Common myeloid progenitor, CD34-positive (primary cell): Measurements from ENCODE around the gene ZRANB3.
"Not testable (repeated sequence)": the region's sequence is repeated elsewhere in the genome, so short reads cannot be mapped to it uniquely, and the experiment has no call there.

Experiments used
- CTCF ChIA-PET: fragments of 350-600 bp; sonication (Branson Sonifier 250); formaldehyde crosslinking; loops from one replicate; lab custom pipeline; 2021; ENCODE audit warnings: antibody characterized with exemption; lab: Charles Lee
- POLR2A ChIA-PET: fragments of 350-600 bp; sonication (Branson Sonifier 250); formaldehyde crosslinking; loops from one replicate; lab custom pipeline; 2021; ENCODE audit warnings: antibody characterized with exemption; lab: Charles Lee
- DNase-seq, 3 donors: peaks; one replicate each; pipeline versions ENCODE4 v3.0.0 to v3.0.0-alpha.2; 2013
- H3K27ac ChIP-seq, 2 experiments: 1 replicate in 1 of 2; 2 replicates in 1 of 2; pipeline ENCODE4 v1.7.0; 2013; ENCODE audit warnings: inconsistent platforms in 2 of 2, low read length in 2 of 2, mild to moderate bottlenecking in 2 of 2, low read depth in 1 of 2, moderate library complexity in 1 of 2; ENCODE audit not compliant: severe bottlenecking in 2 of 2, insufficient read depth in 1 of 2, poor library complexity in 1 of 2
- H3K27me3 ChIP-seq, 5 experiments: replicated peaks in 2 of 5; 1 replicate in 3 of 5; 2 replicates in 2 of 5; pipeline versions ENCODE4 v1.6.1 to v1.7.0; 2013; ENCODE audit warnings: low read length in 4 of 5, mild to moderate bottlenecking in 2 of 5, moderate library complexity in 2 of 5, inconsistent platforms in 1 of 5; ENCODE audit not compliant: insufficient read depth in 5 of 5, control insufficient read depth in 4 of 5
- H3K36me3 ChIP-seq, 4 experiments: 1 replicate in 2 of 4; 2 replicates in 2 of 4; pipeline versions ENCODE4 v1.6.1 to v1.7.0; 2013; ENCODE audit warnings: low read length in 3 of 4, control low read depth in 1 of 4, mild to moderate bottlenecking in 1 of 4; ENCODE audit not compliant: control insufficient read depth in 4 of 4, insufficient read depth in 4 of 4
- H3K4me1 ChIP-seq, 4 experiments: 1 replicate in 3 of 4; 2 replicates in 1 of 4; pipeline versions ENCODE4 v1.6.1 to v1.7.1; 2013; ENCODE audit warnings: low read length in 3 of 4, mild to moderate bottlenecking in 3 of 4, control low read depth in 1 of 4, inconsistent platforms in 1 of 4, moderate library complexity in 1 of 4; ENCODE audit not compliant: control insufficient read depth in 4 of 4, insufficient read depth in 4 of 4; ENCODE audit errors: control extremely low read depth in 1 of 4
- H3K4me3 ChIP-seq, 7 experiments: 1 replicate in 4 of 7; 2 replicates in 3 of 7; pipeline versions ENCODE4 v1.5.1 to v1.7.0; 2013; ENCODE audit warnings: mild to moderate bottlenecking in 7 of 7, low read length in 6 of 7, moderate library complexity in 6 of 7, inconsistent platforms in 2 of 7, low read depth in 2 of 7, control low read depth in 1 of 7; ENCODE audit not compliant: insufficient read depth in 4 of 7, control insufficient read depth in 1 of 7; ENCODE audit errors: extremely low read depth in 1 of 7
- H3K9me3 ChIP-seq, 5 experiments: 1 replicate in 4 of 5; 2 replicates in 1 of 5; pipeline versions ENCODE4 v1.6.1 to v1.7.1; 2013; ENCODE audit warnings: low read length in 4 of 5, mild to moderate bottlenecking in 2 of 5, inconsistent platforms in 1 of 5, low read depth in 1 of 5, moderate library complexity in 1 of 5; ENCODE audit not compliant: control insufficient read depth in 4 of 5, insufficient read depth in 2 of 5; ENCODE audit errors: control extremely low read depth in 1 of 5
- WGBS: methylation state at CpG from one replicate; pipeline ENCODE4 v1.1.5; 2013; ENCODE audit not compliant: insufficient coverage; 5-methylcytosine and 5-hydroxymethylcytosine counted together

The ZRANB3 gene

DNA sequence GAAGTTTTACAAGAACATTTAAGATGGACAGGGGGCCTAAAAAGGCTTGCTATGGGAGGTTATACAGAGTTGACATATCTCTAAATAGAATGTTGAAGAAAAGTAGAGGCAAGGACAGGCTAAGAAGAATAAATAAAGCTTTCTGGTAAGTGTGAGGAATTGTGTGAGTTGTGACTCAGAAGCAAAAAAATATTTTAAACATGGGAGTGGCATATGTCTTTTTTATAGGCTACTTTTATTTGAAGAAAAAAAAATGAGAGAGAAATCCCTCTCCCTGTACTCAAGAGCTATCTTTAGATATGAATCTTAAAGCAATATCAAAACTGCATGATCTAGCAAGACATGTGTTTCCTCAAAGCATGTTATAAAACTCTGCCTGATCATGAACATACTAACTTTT is 437.8 kb downstream of the ZRANB3 start:
- no peaks in the 10 kb centered on the region for H3K9me3 ChIP-seq
- CTCF ChIA-PET, result interaction anchor here (1.1 to 1.4 kb wide), 2 partner anchors 18 to 91 kb away, joined by 3 read pairs; no protein-coding TSS in a partner anchor
- POLR2A ChIA-PET, result no interaction called here
- peaks cover 6 to 31% (median 11%) of the 10 kb centered on the region in 4 experiments for H3K36me3 ChIP-seq
- H3K4me3 ChIP-seq, result no peak overlapping the region
- no peak for DNase-seq
- no peaks in the 10 kb centered on the region for H3K4me1 ChIP-seq
- H3K27ac ChIP-seq, result no peak overlapping the region
- H3K27me3 ChIP-seq, result no peaks in the 10 kb centered on the region

DNA sequence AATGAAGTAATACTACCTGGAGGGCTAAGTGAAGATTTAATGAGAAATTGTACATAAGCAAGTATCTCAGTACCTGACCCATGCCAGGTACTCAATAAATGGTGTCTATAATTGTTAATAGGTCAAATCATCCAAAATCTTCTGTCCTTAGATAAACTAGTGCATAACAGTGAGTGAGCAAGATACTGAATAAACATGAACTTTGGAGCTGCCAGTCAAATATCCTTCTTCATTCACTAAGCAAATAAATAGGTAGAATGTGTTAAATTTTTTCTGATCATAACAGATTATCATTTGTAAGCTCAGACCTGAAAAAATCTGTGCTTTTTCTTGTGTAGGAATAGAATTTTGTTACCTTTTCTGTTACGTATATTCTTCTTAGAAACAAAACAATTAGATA is 439.3 kb downstream of the ZRANB3 start:
- no peak for DNase-seq
- Histone ChIP-seq H3K36me3 (peaks cover 6 to 29% (median 12%) of the 10 kb centered on the region in 4 experiments), H3K27me3 (no peaks in the 10 kb centered on the region), H3K27ac (no peak overlapping the region), H3K4me1 (no peaks in the 10 kb centered on the region), H3K9me3 (peaks cover 0 to 3% (median 0%) of the 10 kb centered on the region in 5 experiments), H3K4me3 (no peak overlapping the region)
- POLR2A ChIA-PET, result no interaction called here
- CTCF ChIA-PET, result interaction anchor here (0.7 to 0.9 kb wide), 2 partner anchors 33 to 87 kb away, joined by 3 read pairs; no protein-coding TSS in a partner anchor
- WGBS, result no CpG with 5 or more reads among the region's 1 CpG

DNA sequence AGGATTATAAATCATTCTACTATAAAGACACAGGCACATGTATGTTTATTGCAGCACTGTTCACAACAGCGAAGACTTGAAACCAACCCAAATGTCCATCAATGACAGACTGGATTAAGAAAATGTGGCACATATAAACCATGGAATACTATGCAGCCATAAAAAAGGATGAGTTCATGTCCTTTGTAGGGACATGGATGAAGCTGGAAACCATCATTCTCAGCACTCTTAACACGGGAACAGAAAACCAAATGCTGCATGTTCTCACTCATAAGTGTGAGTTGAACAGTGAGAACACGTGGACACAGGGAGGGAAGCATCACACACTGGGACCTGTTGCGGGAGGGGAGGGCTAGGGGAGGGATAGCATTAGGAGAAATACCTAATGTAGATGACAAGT is 441.4 kb downstream of the ZRANB3 start:
- H3K4me3 ChIP-seq, POLR2A ChIA-PET, DNase-seq, H3K27me3 ChIP-seq, H3K27ac ChIP-seq, CTCF ChIA-PET, H3K9me3 ChIP-seq: not testable (repeated sequence)
- H3K4me1 ChIP-seq, result peaks cover 0 to 11% (median 2%) of the 10 kb centered on the region in 4 experiments
- H3K36me3 ChIP-seq, result peaks cover 3 to 17% (median 11%) of the 10 kb centered on the region in 4 experiments
- 100% methylated on average over 3 of the region's 4 CpGs for WGBS
